K562 treated with DMSO at 1 percent for 24 hours (cell line): ENCODE data around the gene JADE1. TPM values are rescaled to one million over a fixed set of nuclear protein-coding genes. Genes with fewer than 3 reads are reported as not detected.

Experiments used
- total RNA-seq: library from RNA; unstranded; fragments of 300-600 nt; gene quantifications from 2 replicates; pipeline ENCODE4 v1.2.3, GENCODE V29; 2022; ENCODE audit warnings: low read depth; ENCODE audit not compliant: insufficient read depth

The JADE1 gene
- total RNA-seq = 12.5 and 17.3 TPM in 2 replicates

GRCh38 chr4:128809477-128810330 is at the start of gene JADE1:
JADE1 (plus strand) TSS chr4:128809700; CDS start chr4:128831759, 22,059 bp downstream.

